GM18520 (cell line): ENCODE measurements around the gene DVL3.
"Not testable (repeated sequence)": the region's sequence is repeated elsewhere in the genome, so short reads cannot be mapped to it uniquely, and the experiment has no call there.

Experiments used
- ATAC-seq: cut with Tn5 transposase; IDR thresholded peaks from one replicate; pipeline ENCODE4 v1.9.1; 2021; ENCODE audit not compliant: unreplicated experiment

DVL3 gene

DNA sequence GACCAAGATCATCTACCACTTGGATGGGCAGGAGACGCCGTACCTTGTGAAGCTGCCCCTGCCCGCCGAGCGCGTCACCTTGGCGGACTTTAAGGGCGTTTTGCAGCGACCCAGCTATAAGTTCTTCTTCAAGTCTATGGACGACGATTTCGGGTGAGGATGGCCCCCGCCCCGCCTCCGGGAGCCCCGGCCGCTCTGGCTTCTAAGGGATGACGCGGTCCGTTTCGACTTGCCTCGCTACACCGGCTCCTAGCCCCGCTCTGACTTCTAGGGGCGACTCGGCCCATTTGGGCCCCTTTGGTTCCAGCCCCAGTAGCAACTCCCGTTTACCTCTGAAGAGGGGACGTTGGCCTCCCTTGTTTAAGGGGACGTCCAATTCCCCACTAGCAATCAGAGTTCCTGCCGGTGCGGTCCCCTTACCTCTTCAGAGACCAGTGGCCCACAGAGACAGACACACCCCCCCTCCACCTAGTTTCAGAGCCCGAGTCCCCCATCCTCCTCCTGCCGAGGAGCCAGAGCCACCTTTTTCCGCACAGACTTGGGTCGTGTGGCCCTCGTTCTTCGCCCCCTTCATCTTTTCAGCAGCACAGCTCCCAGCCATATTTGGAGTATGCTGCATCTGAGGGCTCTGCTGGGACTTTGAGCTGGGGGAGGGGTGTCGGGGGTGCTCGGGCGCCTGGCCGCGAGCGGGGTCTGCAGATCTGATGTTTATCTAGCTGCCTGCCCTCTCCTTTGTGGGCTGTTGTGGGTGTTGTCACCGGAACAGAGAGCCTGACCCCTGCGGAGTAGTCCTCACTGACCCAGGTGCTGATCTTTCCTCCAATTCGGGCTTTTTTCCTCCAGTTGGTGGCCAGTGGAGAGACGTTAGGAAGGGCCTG is 706 bp downstream of the DVL3 start:
- ATAC-seq, result peak; percentile 14

DNA sequence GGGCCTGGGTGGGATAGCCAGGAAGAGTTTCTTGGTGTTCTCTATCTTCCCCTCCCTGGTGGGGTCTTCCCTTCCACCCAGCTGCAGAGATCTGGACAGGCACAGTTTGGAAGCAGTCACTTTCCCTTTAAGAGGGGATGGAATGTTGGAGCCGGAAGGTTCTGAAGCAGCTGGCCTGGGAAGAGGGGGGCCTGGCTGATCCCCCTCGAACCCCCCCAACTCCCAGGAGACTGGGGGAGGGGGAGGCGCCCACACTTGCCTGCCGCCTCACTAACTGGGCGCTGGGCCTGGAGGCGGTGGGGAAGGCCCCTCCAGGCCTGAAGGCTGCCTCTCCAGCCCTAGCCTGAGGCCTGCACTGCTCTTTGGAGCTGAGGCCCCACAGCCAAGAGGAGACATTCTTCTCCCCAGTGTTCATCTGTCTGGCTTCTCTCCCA is 1.4 kb downstream of the DVL3 start:
- ATAC-seq, result no peak

DNA sequence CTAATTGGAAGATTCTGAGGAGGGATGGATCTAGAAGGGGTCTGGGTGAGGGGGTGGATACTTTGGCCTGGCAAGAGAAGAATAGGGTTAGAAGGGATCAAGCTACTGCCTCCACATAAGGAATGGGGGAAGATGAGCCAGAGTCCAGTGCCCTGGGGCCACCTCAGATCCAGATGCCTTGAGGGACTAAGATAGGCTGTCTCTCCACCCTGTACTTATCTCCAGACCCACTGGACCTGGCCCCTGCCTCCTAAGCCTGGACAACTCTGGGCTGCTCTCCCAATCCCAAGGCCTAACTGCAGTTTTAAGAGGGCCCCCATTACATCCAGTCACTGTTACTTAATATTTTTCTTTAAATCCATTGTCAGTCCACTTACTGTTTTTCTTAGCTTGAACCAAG is 2.0 kb downstream of the DVL3 start:
- ATAC-seq, result no peak

DNA sequence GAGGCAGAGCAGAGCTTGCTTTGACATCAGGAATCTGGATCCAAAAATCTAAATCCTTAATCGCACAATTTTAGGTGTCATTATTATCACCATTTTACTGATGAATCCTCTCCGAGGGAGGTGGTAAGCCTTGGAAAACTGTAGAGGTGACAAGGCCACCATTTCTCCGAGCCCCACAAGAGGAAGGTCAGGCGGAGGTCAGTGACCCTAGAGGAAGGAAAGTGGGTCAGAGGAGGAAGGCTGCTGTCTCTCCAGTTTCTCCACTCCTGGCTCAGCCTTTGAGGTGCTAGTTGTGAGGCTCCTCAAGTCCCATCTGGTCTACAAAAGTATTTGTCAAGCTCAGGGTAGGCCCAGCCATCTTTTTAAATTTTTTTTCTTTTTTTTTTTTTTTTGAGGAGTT is 3.2 kb downstream of the DVL3 start:
- ATAC-seq, result no peak

GRCh38 chr3:184160456-184160855 is 5.3 kb downstream of the DVL3 start:
- no peak for ATAC-seq

DNA sequence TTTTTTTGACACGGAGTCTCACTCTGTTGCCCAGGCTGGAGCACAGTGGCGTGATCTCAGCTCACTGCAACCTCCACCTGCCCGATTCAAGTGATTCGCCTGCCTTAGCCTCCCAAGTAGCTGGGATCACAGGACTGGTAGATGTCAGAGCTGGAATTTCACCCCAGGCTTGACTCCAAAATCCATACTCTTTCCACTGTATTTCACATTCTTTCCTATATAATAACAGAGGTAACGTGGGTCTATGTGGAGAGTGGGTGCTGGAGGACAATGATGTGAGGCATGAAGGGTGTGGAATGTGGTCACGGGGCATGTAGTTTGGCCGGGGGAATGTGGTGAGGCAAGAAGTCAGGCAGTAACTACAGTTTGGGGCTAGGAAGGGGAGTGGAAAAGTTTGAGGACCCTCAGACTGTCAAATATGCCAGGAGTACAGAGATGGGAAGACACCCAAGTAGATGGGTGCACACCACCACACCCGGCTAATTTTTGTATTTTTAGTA is 7.4 kb downstream of the DVL3 start:
- not testable (repeated sequence) for ATAC-seq

DNA sequence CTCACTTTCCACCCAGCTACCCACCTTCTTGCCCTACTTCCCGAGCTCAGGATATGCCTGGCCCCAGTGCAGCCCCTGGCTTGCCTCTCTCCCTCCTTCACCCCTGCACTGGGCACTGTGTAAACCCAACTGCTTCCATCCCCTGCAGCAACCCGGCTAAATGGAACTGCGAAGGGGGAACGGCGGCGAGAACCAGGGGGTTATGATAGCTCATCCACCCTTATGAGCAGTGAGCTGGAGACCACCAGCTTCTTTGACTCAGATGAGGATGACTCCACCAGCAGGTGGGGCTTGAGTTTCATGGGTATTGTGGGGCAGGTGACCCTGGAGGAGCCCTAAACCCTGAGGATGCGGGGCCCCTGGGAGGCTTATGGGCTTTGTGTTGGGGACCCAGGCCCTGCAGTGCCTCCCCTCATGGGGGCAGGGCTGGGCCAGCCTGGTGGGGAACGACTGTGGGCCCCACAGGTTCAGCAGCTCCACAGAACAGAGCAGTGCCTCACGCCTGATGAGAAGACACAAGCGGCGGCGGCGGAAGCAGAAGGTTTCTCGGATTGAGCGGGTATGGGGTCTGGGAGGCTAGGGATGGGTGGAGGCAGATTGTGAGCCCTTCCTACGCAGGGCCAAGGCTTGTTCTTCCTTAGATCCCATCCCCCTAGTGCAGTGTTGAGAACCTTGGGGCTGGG is 9.6 kb downstream of the DVL3 start:
- no peak for ATAC-seq

GRCh38 chr3:184165543-184165942 is 10.4 kb downstream of the DVL3 start:
- ATAC-seq, result no peak

- ATAC-seq, result no peak
Measured at GRCh38 chr3:184166671-184167070, 11.5 kb downstream of the DVL3 start.

- ATAC-seq, result no peak
Measured at GRCh38 chr3:184167786-184168185, 12.6 kb downstream of the DVL3 start.

- no peak for ATAC-seq
Measured at GRCh38 chr3:184168363-184169120, 13.4 kb downstream of the DVL3 start.

DNA sequence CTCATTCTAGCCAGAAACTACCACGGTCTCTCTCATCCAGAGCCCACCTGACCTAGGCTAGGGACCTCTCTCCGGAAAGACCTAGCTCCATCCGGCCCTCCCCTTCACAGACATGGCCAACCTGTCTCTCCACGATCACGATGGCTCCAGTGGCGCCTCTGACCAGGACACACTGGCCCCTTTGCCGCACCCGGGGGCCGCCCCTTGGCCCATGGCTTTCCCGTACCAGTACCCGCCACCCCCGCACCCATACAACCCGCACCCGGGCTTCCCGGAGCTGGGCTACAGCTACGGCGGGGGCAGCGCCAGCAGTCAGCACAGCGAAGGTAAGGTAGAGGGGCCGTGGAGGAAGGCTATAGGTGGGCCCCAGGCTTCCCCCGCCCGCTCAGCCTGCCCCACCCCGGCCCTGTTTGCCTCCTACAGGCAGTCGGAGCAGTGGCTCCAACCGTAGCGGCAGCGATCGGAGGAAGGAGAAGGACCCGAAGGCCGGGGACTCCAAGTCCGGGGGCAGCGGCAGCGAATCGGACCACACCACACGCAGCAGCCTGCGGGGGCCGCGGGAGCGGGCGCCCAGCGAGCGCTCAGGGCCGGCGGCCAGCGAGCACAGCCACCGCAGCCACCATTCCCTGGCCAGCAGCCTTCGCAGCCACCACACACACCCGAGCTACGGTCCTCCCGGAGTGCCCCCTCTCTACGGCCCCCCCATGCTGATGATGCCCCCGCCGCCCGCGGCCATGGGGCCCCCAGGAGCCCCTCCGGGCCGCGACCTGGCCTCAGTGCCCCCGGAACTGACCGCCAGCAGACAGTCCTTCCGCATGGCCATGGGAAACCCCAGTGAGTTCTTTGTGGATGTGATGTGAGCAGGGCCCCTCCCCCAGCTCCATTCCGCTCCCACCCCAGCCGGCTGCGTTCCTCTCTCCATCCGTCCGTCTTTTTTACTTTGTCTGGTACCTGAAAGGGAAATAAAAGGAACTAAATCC is 15.0 kb downstream of the DVL3 start:
- no peak for ATAC-seq

DNA sequence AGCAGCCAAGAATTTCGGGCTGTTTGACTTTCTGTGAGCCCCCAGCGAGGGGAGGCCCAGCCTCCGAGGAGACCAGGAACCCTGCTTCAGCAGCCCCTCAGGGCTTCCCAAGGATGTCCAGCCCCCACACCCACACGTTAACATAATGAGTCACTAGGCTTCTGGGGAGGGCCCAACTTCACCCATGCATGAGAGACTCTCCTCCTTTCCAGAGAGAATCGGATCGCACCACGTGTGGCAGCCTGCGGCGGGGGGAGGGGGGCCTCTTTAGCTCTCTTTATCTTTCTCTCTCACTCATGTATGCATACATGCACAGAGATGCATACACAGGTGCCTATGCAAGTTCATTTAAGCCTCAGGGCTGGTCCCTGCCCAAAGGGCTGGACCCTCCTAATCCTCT is 16.4 kb downstream of the DVL3 start:
- ATAC-seq, result no peak

- ATAC-seq, result no peak
Measured at GRCh38 chr3:184172681-184173373, 17.6 kb downstream of the DVL3 start.

DNA sequence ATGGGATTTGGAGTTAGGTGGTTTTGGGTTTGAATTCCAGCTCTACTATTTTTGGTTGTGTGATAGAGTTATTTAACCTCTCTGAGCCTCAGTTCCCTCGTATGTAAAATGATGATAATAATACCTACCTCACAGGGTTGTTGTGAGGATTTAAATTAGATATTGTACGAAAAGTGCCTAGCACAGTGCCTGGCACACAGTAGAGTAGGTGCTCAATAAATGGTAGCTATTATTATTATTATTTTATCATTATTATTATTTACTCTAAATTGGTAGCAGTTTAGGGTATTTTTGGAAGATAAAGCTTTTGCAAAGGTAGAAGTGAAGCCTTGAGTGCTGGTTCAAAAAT is 18.2 kb downstream of the DVL3 start:
- ATAC-seq, result no peak

DNA sequence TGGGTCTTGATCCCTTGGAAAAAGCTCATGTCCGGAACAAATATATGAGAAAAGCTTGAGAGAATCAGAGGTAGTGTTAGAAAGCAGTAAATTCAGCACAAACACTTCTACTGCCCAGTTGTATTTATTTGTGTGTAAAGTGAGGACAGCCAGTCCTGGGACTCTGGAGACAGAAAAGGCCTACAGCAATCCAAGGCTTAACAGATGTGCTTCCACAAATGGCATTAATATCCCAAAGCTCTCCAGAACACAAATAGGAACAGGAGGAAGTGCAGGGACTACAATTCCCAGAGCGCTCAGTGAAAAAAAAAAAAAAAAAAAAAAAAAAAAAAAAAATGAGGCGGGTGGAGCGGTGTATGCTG is 19.1 kb downstream of the DVL3 start:
- no peak for ATAC-seq

GRCh38 chr3:184174646-184175492 is 19.7 kb downstream of the DVL3 start, which contains the start of gene AP2M1:
Gene AP2M1 (plus strand): TSS chr3:184174855. CDS start chr3:184176994, 2,139 bp downstream.
- ATAC-seq, result peak; percentile 93

- no peak for ATAC-seq
Measured at GRCh38 chr3:184175506-184175905, 20.3 kb downstream of the DVL3 start.

DNA sequence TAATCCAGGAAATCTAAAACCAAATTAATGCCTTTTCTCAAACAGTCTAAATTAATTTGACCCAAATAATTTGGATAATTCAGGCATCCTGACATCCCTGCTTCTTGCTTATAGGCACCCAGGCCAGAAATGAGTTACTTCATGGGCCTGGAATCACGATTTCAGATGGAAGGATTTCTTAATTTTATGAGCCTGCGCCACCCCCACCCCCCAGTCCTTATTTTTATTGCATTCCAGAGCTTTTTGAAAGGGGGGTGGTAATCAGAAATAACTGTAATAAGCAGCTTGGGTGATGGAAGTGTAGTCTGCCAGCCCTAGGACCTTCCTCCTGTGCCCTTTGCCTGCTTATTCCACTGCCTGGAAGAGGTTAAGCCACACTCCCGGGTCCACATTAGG is 20.8 kb downstream of the DVL3 start:
- ATAC-seq, result no peak
